ENCODE results near the gene CCDC12. TPM values are rescaled to one million over a fixed set of nuclear protein-coding genes. Genes with fewer than 3 reads are reported as not detected.
A peak's percentile ranks its signal among the peaks of the same experiment; 100 is the strongest.

CCDC12 gene
- total and polyA plus RNA-seq, 2 of the 13 experiments (the other 11 are each of a cell fraction or from before 2014, with no cell fraction given) = 30.1 to 49.5 TPM

GRCh38 chr3:46976326-46977190 lies at the start of gene CCDC12 (continued):
- TF ChIP-seq ZNF44 (CRISPR knock-in tag; IDR thresholded peaks at IDR 0.05) (no peak), ETV6 (CRISPR knock-in tag; conservative IDR thresholded peaks at IDR 0.05) (no peak), NFKB2 (CRISPR knock-in tag; IDR thresholded peaks at IDR 0.05; ENCODE audit: borderline replicate concordance) (peak; percentile 73; the same call in 1 of the 2 replicates), GABPB1 (CRISPR knock-in tag; IDR thresholded peaks at IDR 0.05) (peak; percentile 76), ZNF790 (CRISPR knock-in tag; IDR thresholded peaks at IDR 0.05; ENCODE audit: borderline replicate concordance) (no peak), ZBTB7A (CRISPR knock-in tag; IDR thresholded peaks at IDR 0.05) (no peak), FOXM1 (CRISPR knock-in tag; IDR thresholded peaks at IDR 0.05) (no peak), NFIC (IDR thresholded peaks at IDR 0.05; ENCODE audit: low read length) (no peak), ZNF768 (CRISPR knock-in tag; IDR thresholded peaks at IDR 0.05) (peak; percentile 35; the same call in 1 of the 2 replicates), ZSCAN31 (CRISPR knock-in tag; IDR thresholded peaks at IDR 0.05; ENCODE audit: low read depth) (no peak; the same call in none of the 2 replicates), ZFP1 (CRISPR knock-in tag; IDR thresholded peaks at IDR 0.05) (peak; percentile 76; the same call in 1 of the 2 replicates), EEA1 (CRISPR knock-in tag; IDR thresholded peaks at IDR 0.05; ENCODE audit: borderline replicate concordance) (peak; percentile 88; the same call in 1 of the 2 replicates), STAT6 (CRISPR knock-in tag; IDR thresholded peaks at IDR 0.05; ENCODE audit: borderline replicate concordance) (no peak), KLF16 (CRISPR knock-in tag; IDR thresholded peaks at IDR 0.05) (peak in 1 of 2 experiments; percentile 80; a peak in 2 of 4 replicates), MAX (IDR thresholded peaks at IDR 0.05) (peak; percentile 75; the same call in 1 of the 2 replicates), MTF1 (CRISPR knock-in tag; IDR thresholded peaks at IDR 0.05) (no peak)
- TF ChIP-seq, protein P1, sequence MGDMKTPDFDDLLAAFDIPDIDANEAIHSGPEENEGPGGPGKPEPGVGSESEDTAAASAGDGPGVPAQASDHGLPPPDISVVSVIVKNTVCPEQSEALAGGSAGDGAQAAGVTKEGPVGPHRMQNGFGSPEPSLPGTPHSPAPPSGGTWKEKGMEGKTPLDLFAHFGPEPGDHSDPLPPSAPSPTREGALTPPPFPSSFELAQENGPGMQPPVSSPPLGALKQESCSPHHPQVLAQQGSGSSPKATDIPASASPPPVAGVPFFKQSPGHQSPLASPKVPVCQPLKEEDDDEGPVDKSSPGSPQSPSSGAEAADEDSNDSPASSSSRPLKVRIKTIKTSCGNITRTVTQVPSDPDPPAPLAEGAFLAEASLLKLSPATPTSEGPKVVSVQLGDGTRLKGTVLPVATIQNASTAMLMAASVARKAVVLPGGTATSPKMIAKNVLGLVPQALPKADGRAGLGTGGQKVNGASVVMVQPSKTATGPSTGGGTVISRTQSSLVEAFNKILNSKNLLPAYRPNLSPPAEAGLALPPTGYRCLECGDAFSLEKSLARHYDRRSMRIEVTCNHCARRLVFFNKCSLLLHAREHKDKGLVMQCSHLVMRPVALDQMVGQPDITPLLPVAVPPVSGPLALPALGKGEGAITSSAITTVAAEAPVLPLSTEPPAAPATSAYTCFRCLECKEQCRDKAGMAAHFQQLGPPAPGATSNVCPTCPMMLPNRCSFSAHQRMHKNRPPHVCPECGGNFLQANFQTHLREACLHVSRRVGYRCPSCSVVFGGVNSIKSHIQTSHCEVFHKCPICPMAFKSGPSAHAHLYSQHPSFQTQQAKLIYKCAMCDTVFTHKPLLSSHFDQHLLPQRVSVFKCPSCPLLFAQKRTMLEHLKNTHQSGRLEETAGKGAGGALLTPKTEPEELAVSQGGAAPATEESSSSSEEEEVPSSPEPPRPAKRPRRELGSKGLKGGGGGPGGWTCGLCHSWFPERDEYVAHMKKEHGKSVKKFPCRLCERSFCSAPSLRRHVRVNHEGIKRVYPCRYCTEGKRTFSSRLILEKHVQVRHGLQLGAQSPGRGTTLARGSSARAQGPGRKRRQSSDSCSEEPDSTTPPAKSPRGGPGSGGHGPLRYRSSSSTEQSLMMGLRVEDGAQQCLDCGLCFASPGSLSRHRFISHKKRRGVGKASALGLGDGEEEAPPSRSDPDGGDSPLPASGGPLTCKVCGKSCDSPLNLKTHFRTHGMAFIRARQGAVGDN (CRISPR knock-in tag; IDR thresholded peaks at IDR 0.05) = peak; percentile 92
- TF ChIP-seq, protein P2, sequence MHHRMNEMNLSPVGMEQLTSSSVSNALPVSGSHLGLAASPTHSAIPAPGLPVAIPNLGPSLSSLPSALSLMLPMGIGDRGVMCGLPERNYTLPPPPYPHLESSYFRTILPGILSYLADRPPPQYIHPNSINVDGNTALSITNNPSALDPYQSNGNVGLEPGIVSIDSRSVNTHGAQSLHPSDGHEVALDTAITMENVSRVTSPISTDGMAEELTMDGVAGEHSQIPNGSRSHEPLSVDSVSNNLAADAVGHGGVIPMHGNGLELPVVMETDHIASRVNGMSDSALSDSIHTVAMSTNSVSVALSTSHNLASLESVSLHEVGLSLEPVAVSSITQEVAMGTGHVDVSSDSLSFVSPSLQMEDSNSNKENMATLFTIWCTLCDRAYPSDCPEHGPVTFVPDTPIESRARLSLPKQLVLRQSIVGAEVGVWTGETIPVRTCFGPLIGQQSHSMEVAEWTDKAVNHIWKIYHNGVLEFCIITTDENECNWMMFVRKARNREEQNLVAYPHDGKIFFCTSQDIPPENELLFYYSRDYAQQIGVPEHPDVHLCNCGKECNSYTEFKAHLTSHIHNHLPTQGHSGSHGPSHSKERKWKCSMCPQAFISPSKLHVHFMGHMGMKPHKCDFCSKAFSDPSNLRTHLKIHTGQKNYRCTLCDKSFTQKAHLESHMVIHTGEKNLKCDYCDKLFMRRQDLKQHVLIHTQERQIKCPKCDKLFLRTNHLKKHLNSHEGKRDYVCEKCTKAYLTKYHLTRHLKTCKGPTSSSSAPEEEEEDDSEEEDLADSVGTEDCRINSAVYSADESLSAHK (CRISPR knock-in tag; IDR thresholded peaks at IDR 0.05; ENCODE audit: borderline replicate concordance) = no peak
- TF ChIP-seq, protein P3, sequence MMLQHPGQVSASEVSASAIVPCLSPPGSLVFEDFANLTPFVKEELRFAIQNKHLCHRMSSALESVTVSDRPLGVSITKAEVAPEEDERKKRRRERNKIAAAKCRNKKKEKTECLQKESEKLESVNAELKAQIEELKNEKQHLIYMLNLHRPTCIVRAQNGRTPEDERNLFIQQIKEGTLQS (CRISPR knock-in tag; IDR thresholded peaks at IDR 0.05) = 0 out of 2 replicates have a peak, but pooled peaks have one; percentile 6
